ENCODE results near the gene SOBP.
A peak's percentile ranks its signal among the peaks of the same experiment; 100 is the strongest.

Gene SOBP

DNA sequence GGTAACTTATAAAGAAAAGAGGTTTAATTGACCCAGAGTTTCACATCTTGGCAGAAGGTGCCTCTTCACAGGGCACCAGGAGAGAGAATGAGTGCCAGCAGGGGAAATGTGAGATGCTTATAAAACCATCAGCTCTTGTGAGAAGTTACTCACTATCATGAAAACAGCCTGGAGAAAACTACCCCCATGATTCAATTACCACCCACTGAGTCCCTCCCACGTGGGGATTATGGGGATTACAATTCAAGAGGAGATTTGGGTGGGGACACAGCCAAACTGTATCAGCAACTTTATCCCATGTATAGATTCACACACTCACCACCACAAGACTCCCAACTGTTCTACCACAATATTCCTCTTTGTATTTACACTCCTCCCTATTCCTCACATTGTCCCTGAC is 41.1 kb upstream of the SOBP start:
- no peaks in the 10 kb centered on the region for H4K20me1 ChIP-seq (ENCODE audit: insufficient read depth)
- H3K4me3 ChIP-seq (IDR thresholded peaks at IDR 0.05; ENCODE audit: insufficient read depth, low read depth, low read length) = no peak overlapping the region
- no peak for TF ChIP-seq CTCF (conservative IDR thresholded peaks at IDR 0.05; ENCODE audit: low read depth, low read length)
- no peaks in the 10 kb centered on the region for H3K79me2 ChIP-seq (ENCODE audit: insufficient read depth, low read depth)
- H3K27me3 ChIP-seq (ENCODE audit: insufficient read depth, low read depth) = no peaks in the 10 kb centered on the region
- no peaks in the 10 kb centered on the region for H3K36me3 ChIP-seq (ENCODE audit: insufficient read depth)
- H3K27ac ChIP-seq = no peak overlapping the region
- H3K4me1 ChIP-seq (ENCODE audit: low read depth, poor library complexity, severe bottlenecking) = no peaks in the 10 kb centered on the region
- H2AFZ ChIP-seq (ENCODE audit: low read depth) = no peak overlapping the region
- H3K4me2 ChIP-seq = no peak overlapping the region
- H3K9ac ChIP-seq = no peak overlapping the region

DNA sequence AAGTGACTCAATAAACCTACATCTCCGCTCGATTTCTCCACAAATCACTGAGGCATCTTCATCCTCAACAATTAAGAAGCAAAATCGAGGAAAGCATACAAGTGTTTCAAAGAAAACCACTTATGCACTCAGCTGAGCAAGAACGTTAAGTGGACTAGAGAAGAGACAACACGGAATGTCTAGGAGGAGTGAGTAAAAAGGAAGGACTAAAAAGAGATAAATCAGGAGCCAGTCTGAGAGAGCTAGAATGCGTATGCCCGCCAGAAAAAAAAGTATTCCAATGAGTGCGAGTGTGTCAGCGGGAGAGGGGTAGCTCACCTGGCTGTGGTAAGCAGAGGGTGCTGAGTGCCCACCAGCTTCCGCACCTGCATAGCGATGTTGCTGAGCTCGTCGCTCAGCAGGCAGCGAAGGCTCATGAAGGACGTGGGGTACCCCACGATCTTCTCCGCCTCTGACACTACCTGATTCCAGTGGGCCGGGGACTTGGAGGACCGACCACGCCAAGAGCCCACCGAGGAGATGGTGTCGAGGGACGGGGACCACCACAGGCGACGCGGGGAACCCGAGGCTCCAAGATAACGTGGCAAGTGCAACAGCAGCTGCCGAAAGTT is 31.1 kb upstream of the SOBP start:
- H2AFZ ChIP-seq (ENCODE audit: low read depth) = peak overlapping the region; percentile 76; the same call in 1 of the 2 replicates
- peak overlapping the region; percentile 27 for H3K4me3 ChIP-seq (IDR thresholded peaks at IDR 0.05; ENCODE audit: insufficient read depth, low read depth, low read length)
- no peaks in the 10 kb centered on the region for H4K20me1 ChIP-seq (ENCODE audit: insufficient read depth)
- H3K4me2 ChIP-seq = peak overlapping the region; percentile 50
- no peaks in the 10 kb centered on the region for H3K79me2 ChIP-seq (ENCODE audit: insufficient read depth, low read depth)
- no peak for TF ChIP-seq CTCF (conservative IDR thresholded peaks at IDR 0.05; ENCODE audit: low read depth, low read length)
- H3K27me3 ChIP-seq (ENCODE audit: insufficient read depth, low read depth) = no peaks in the 10 kb centered on the region
- H3K27ac ChIP-seq = peak overlapping the region; percentile 65
- H3K9ac ChIP-seq = peak overlapping the region; percentile 61; the same call in 1 of the 2 replicates
- no peaks in the 10 kb centered on the region for H3K4me1 ChIP-seq (ENCODE audit: low read depth, poor library complexity, severe bottlenecking)
- no peaks in the 10 kb centered on the region for H3K36me3 ChIP-seq (ENCODE audit: insufficient read depth)

- no peak; the same call in 1 of the 2 replicates for TF ChIP-seq CTCF (conservative IDR thresholded peaks at IDR 0.05; ENCODE audit: low read depth, low read length)
- H3K27me3 ChIP-seq (ENCODE audit: insufficient read depth, low read depth) = no peaks in the 10 kb centered on the region
- H3K4me1 ChIP-seq (ENCODE audit: low read depth, poor library complexity, severe bottlenecking) = no peaks in the 10 kb centered on the region
- H3K79me2 ChIP-seq (ENCODE audit: insufficient read depth, low read depth) = no peaks in the 10 kb centered on the region
- no peaks in the 10 kb centered on the region for H3K36me3 ChIP-seq (ENCODE audit: insufficient read depth)
- H3K9ac ChIP-seq = peak within 1 kb of the TSS; percentile 61; the same call in 1 of the 2 replicates
- peak within 1 kb of the TSS; percentile 65 for H3K27ac ChIP-seq
- H4K20me1 ChIP-seq (ENCODE audit: insufficient read depth) = no peaks in the 10 kb centered on the region
- peak within 1 kb of the TSS; percentile 76 for H2AFZ ChIP-seq (ENCODE audit: low read depth)
- H3K4me2 ChIP-seq = peak within 1 kb of the TSS; percentile 50
- peak within 1 kb of the TSS; percentile 27 for H3K4me3 ChIP-seq (IDR thresholded peaks at IDR 0.05; ENCODE audit: insufficient read depth, low read depth, low read length)
These were observed 30.4 kb upstream of the SOBP start, which contains the start of gene PDSS2 for GRCh38 chr6:107459283-107460082. Gene PDSS2 (minus strand): TSS chr6:107459564. CDS start chr6:107459285, 279 bp downstream.

GRCh38 chr6:107460083-107460631 is 29.8 kb upstream of the SOBP start:
- Histone ChIP-seq H3K4me3 (IDR thresholded peaks at IDR 0.05; ENCODE audit: insufficient read depth, low read depth, low read length) (no peak overlapping the region), H3K27me3 (ENCODE audit: insufficient read depth, low read depth) (no peaks in the 10 kb centered on the region), H3K79me2 (ENCODE audit: insufficient read depth, low read depth) (no peaks in the 10 kb centered on the region), H3K9ac (peak overlapping the region; percentile 61; the same call in 1 of the 2 replicates), H4K20me1 (ENCODE audit: insufficient read depth) (no peaks in the 10 kb centered on the region), H3K4me1 (ENCODE audit: low read depth, poor library complexity, severe bottlenecking) (no peaks in the 10 kb centered on the region), H3K4me2 (peak overlapping the region; percentile 48), H2AFZ (ENCODE audit: low read depth) (peak overlapping the region; percentile 76), H3K36me3 (ENCODE audit: insufficient read depth) (no peaks in the 10 kb centered on the region), H3K27ac (no peak overlapping the region)
- no peak for TF ChIP-seq CTCF (conservative IDR thresholded peaks at IDR 0.05; ENCODE audit: low read depth, low read length)

All from KMS-11 (cell line).